Keratinocyte (primary cell): ENCODE data around the gene SLAMF1. TPM values are rescaled to one million over a fixed set of nuclear protein-coding genes. Genes with fewer than 3 reads are reported as not detected.

Experiments used
- DNase-seq: peaks from one replicate; pipeline ENCODE4 v3.0.0-alpha.2; 2011; ENCODE audit warnings: low read depth, missing footprints, low spot score
- FAIRE-seq: peaks from 2 replicates; lab custom pipeline; 2011; peaks lifted over from hg19 to GRCh38; lab: Jason Lieb, UNC
- H2AFZ ChIP-seq: 2 replicates; pipeline ENCODE4 v1.6.0; 2012; ENCODE audit warnings: low read length, control low read depth, inconsistent platforms; ENCODE audit not compliant: control insufficient read depth
- H3K27ac ChIP-seq: 2 replicates; pipeline ENCODE4 v1.5.1; 2011; ENCODE audit warnings: low read length; ENCODE audit not compliant: control insufficient read depth, insufficient read depth
- H3K27me3 ChIP-seq: 3 replicates; pipeline ENCODE4 v1.6.0; 2011; ENCODE audit warnings: low read length; ENCODE audit not compliant: control insufficient read depth, insufficient read depth; ENCODE audit errors: extremely low read depth
- H3K36me3 ChIP-seq, 2 experiments: 2 replicates in 1 of 2; 3 replicates in 1 of 2; pipeline ENCODE4 v1.5.1; 2011; ENCODE audit warnings: low read length in 2 of 2, mild to moderate bottlenecking in 1 of 2; ENCODE audit not compliant: control insufficient read depth in 2 of 2, insufficient read depth in 2 of 2; ENCODE audit errors: extremely low read depth in 1 of 2
- H3K4me1 ChIP-seq: 3 replicates; pipeline ENCODE4 v1.5.1; 2011; ENCODE audit warnings: low read length; ENCODE audit not compliant: control insufficient read depth, insufficient read depth; ENCODE audit errors: extremely low read depth
- H3K4me2 ChIP-seq: 3 replicates; pipeline ENCODE4 v1.6.0; 2011; ENCODE audit warnings: low read depth, low read length; ENCODE audit not compliant: control insufficient read depth, insufficient read depth; ENCODE audit errors: extremely low read depth
- H3K4me3 ChIP-seq, 3 experiments: fragments of 200-600 bp in 1 of 3; sonication (generic) in 1 of 3; 2 replicates in 2 of 3; 3 replicates in 1 of 3; pipeline ENCODE4 v1.5.1; 2011 to 2016; ENCODE audit warnings: low read length in 3 of 3, mild to moderate bottlenecking in 3 of 3, control low read depth in 2 of 3, inconsistent platforms in 1 of 3, low read depth in 1 of 3, mixed read lengths in 1 of 3, mixed run types in 1 of 3, moderate library complexity in 1 of 3; ENCODE audit not compliant: control insufficient read depth in 2 of 3, insufficient read depth in 2 of 3; ENCODE audit errors: extremely low read depth in 1 of 3
- H3K79me2 ChIP-seq: 2 replicates; pipeline ENCODE4 v1.6.0; 2012; ENCODE audit warnings: low read length; ENCODE audit not compliant: control insufficient read depth, insufficient read depth
- H3K9ac ChIP-seq: 3 replicates; pipeline ENCODE4 v1.6.0; 2011; ENCODE audit warnings: low read length; ENCODE audit not compliant: control insufficient read depth, insufficient read depth; ENCODE audit errors: extremely low read depth
- H3K9me1 ChIP-seq: 3 replicates; pipeline ENCODE4 v1.6.0; 2011; ENCODE audit warnings: low read length; ENCODE audit not compliant: control insufficient read depth, insufficient read depth; ENCODE audit errors: extremely low read depth
- H3K9me3 ChIP-seq: 2 replicates; pipeline ENCODE4 v1.5.1; 2012; ENCODE audit warnings: low read depth, low read length; ENCODE audit not compliant: control insufficient read depth
- H4K20me1 ChIP-seq: 3 replicates; pipeline ENCODE4 v1.6.0; 2011; ENCODE audit warnings: low read length; ENCODE audit not compliant: control insufficient read depth, insufficient read depth; ENCODE audit errors: extremely low read depth
- EZH2 ChIP-seq: IDR thresholded peaks from one replicate; pipeline ENCODE4 v1.6.1; 2012; ENCODE audit warnings: inconsistent platforms, mild to moderate bottlenecking, low read length, moderate library complexity
- dilution Hi-C: fragments of 300-500 bp; cut with MboI; formaldehyde crosslinking; loops from one replicate; pipeline ENCODE4 v1.7.0; 2020; ENCODE audit warnings: low sequenced_read_pairs; ENCODE audit not compliant: extremely low pct_ligation_motif_present
- polyA plus RNA-seq, 5 experiments: library from polyadenylated mRNA; depleted of rRNA in 3 of 5; stranded (reverse) in 3 of 5; stranded (forward) in 1 of 5; unstranded in 1 of 5; fragments of >200 nt; gene quantifications; 1 replicate in 1 of 5; 2 replicates in 3 of 5; 3 replicates in 1 of 5; pipeline versions ENCODE4 v1.2.1 to v1.2.3, GENCODE V29; 2011 to 2012; ENCODE audit warnings: missing spikeins in 2 of 5, low read depth in 1 of 5, low replicate concordance in 1 of 5
- TF ChIP-seq, protein P1 (sequence below), 3 experiments: IDR thresholded peaks in 1 of 3; conservative IDR thresholded peaks in 1 of 3; optimal IDR thresholded peaks in 1 of 3; 2 replicates in 2 of 3; 3 replicates in 1 of 3; pipeline versions ENCODE3 to v1.5.1; 2011; ENCODE audit warnings: low read length in 3 of 3, mild to moderate bottlenecking in 3 of 3, moderate library complexity in 2 of 3, control low read depth in 1 of 3, inconsistent platforms in 1 of 3; ENCODE audit not compliant: insufficient read depth in 2 of 3; ENCODE audit errors: extremely low read depth in 1 of 3

The SLAMF1 gene
- polyA plus RNA-seq, 1 donor (not counting 4 experiments of a cell fraction or from before 2014, with no cell fraction given) = not detected

GRCh38 chr1:160651433-160652064 lies 4.7 kb upstream of the SLAMF1 start:
- Histone ChIP-seq H3K4me3 (no peak overlapping the region), H3K36me3 (no peaks in the 10 kb centered on the region), H3K4me1 (no peaks in the 10 kb centered on the region), H4K20me1 (no peaks in the 10 kb centered on the region), H3K9me1 (no peaks in the 10 kb centered on the region), H3K9me3 (no peaks in the 10 kb centered on the region), H3K79me2 (no peaks in the 10 kb centered on the region), H3K9ac (no peak overlapping the region), H3K27ac (no peak overlapping the region), H3K4me2 (no peak overlapping the region), H2AFZ (no peak overlapping the region), H3K27me3 (peaks cover 11% of the 10 kb centered on the region)
- dilution Hi-C loops = no loop called here
- TF ChIP-seq EZH2 = no peak
- TF ChIP-seq, protein P1, sequence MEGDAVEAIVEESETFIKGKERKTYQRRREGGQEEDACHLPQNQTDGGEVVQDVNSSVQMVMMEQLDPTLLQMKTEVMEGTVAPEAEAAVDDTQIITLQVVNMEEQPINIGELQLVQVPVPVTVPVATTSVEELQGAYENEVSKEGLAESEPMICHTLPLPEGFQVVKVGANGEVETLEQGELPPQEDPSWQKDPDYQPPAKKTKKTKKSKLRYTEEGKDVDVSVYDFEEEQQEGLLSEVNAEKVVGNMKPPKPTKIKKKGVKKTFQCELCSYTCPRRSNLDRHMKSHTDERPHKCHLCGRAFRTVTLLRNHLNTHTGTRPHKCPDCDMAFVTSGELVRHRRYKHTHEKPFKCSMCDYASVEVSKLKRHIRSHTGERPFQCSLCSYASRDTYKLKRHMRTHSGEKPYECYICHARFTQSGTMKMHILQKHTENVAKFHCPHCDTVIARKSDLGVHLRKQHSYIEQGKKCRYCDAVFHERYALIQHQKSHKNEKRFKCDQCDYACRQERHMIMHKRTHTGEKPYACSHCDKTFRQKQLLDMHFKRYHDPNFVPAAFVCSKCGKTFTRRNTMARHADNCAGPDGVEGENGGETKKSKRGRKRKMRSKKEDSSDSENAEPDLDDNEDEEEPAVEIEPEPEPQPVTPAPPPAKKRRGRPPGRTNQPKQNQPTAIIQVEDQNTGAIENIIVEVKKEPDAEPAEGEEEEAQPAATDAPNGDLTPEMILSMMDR (optimal IDR thresholded peaks at IDR 0.05 in 1 of 3, IDR thresholded peaks at IDR 0.05 in 1 of 3, conservative IDR thresholded peaks at IDR 0.05 in 1 of 3; ENCODE audit: extremely low read depth in 1 of 3, insufficient read depth in 2 of 3, low read length in 3 of 3) = no peak
- FAIRE-seq = no peak
- DNase-seq = no peak

DNA sequence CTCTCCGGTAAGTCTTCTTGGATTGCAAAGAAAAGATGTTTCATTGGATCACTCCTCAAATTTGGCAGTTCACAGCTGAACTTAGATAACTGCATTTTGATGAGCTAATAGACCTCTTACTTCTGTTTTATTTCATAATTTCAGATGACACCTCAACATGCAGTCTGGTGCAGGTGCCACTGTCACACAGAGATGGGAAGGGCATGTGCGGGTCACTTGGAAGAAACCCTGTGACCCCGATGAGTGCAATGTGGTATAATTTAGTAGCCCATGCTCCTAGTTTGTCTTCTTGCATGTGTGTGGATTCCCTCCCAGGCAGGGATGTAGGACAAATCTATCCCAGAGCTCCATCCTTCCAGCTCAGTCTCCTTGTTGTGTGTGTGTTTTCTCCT lies 481 bp upstream of the SLAMF1 start:
- Histone ChIP-seq H2AFZ (no peak overlapping the region), H3K4me2 (no peak overlapping the region), H3K9me1 (no peaks in the 10 kb centered on the region), H3K79me2 (no peaks in the 10 kb centered on the region), H3K4me3 (no peak overlapping the region), H3K9me3 (no peaks in the 10 kb centered on the region), H3K4me1 (no peaks in the 10 kb centered on the region), H3K27me3 (no peaks in the 10 kb centered on the region), H4K20me1 (no peaks in the 10 kb centered on the region), H3K9ac (no peak overlapping the region), H3K36me3 (no peaks in the 10 kb centered on the region), H3K27ac (no peak overlapping the region)
- no peak for FAIRE-seq
- no peak for DNase-seq
- TF ChIP-seq EZH2 = no peak
- TF ChIP-seq, protein P1 (optimal IDR thresholded peaks at IDR 0.05 in 1 of 3, IDR thresholded peaks at IDR 0.05 in 1 of 3, conservative IDR thresholded peaks at IDR 0.05 in 1 of 3; ENCODE audit: extremely low read depth in 1 of 3, insufficient read depth in 2 of 3, low read length in 3 of 3) = no peak
- dilution Hi-C loops = no loop called here
